Measurements from ENCODE around the gene APOL3. TPM values are rescaled to one million over a fixed set of nuclear protein-coding genes. Genes with fewer than 3 reads are reported as not detected.

APOL3 gene
- total and polyA plus RNA-seq, 2 of the 13 experiments (the other 11 are each of a cell fraction or from before 2014, with no cell fraction given) = 3.8 to 5.4 TPM

- ATAC-seq = peak; percentile 78
- H3K27me3 ChIP-seq (ENCODE audit: control insufficient read depth in 1 of 2, insufficient read depth in 2 of 2, low read length in 2 of 2) = no peaks in the 10 kb centered on the region
- no peak overlapping the region for H3K9ac ChIP-seq (ENCODE audit: insufficient read depth, low read depth, low read length)
- no peaks in the 10 kb centered on the region for H3K79me2 ChIP-seq (ENCODE audit: insufficient read depth, low read length)
- no peaks in the 10 kb centered on the region for H4K20me1 ChIP-seq (ENCODE audit: insufficient read depth, low read length)
- peak; percentile 97 for FAIRE-seq
- WGBS (ENCODE audit: low lambda C conversion rate) = 62% methylated on average over 3 of the region's 5 CpGs
- ChIA-PET CTCF (ENCODE audit: low intra/inter-chr PET ratio, low total read pairs) (interaction anchor here (1.4 to 3.1 kb wide), 3 partner anchors 27 to 91 kb away, joined by 4 to 22 read pairs (median 14); partner anchors contain the start of gene APOL2), POLR2A (no interaction called here)
- no peak overlapping the region for H3K27ac ChIP-seq (ENCODE audit: extremely low read length, insufficient read depth, low read length)
- H3K9me3 ChIP-seq (ENCODE audit: low read length) = no peaks in the 10 kb centered on the region
- H3K4me3 ChIP-seq (replicated peaks in 1 of 3; ENCODE audit: insufficient read depth in 1 of 3, low read depth in 2 of 3, low read length in 3 of 3) = no peak overlapping the region
- no peak overlapping the region for H3K4me2 ChIP-seq (ENCODE audit: low read depth, low read length)
- no peaks in the 10 kb centered on the region for H3K36me3 ChIP-seq (replicated peaks in 1 of 2; ENCODE audit: control insufficient read depth in 1 of 2, insufficient read depth in 2 of 2, low read length in 2 of 2)
- peak; percentile 40 for DNase-seq (ENCODE audit: low spot score)
- intact Hi-C loops (cut with micrococcal nuclease; ENCODE audit: unreplicated experiment) = loop anchor here (2.0 kb wide), 1 partner anchor 92 kb away; no protein-coding TSS in a partner anchor
- no peak overlapping the region for H2AFZ ChIP-seq (ENCODE audit: low read length)
- in situ Hi-C loops (cut with HindIII; ENCODE audit: extremely low pct_ligation_motif_present, low pct_unique_long_range_greater_than_20kb) = loop anchor here (5.0 kb wide), 1 partner anchor 92 kb away; no protein-coding TSS in a partner anchor
- BruUV-seq (replicated peaks) = no TSS peak
- peaks cover 30% of the 10 kb centered on the region for H3K4me1 ChIP-seq (ENCODE audit: insufficient read depth, low read length)
- TF ChIP-seq, protein P1, sequence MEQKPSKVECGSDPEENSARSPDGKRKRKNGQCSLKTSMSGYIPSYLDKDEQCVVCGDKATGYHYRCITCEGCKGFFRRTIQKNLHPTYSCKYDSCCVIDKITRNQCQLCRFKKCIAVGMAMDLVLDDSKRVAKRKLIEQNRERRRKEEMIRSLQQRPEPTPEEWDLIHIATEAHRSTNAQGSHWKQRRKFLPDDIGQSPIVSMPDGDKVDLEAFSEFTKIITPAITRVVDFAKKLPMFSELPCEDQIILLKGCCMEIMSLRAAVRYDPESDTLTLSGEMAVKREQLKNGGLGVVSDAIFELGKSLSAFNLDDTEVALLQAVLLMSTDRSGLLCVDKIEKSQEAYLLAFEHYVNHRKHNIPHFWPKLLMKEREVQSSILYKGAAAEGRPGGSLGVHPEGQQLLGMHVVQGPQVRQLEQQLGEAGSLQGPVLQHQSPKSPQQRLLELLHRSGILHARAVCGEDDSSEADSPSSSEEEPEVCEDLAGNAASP (CRISPR knock-in tag; IDR thresholded peaks at IDR 0.05; ENCODE audit: borderline replicate concordance) = peak; percentile 72; the same call in 1 of the 2 replicates
- TF ChIP-seq, protein P2, sequence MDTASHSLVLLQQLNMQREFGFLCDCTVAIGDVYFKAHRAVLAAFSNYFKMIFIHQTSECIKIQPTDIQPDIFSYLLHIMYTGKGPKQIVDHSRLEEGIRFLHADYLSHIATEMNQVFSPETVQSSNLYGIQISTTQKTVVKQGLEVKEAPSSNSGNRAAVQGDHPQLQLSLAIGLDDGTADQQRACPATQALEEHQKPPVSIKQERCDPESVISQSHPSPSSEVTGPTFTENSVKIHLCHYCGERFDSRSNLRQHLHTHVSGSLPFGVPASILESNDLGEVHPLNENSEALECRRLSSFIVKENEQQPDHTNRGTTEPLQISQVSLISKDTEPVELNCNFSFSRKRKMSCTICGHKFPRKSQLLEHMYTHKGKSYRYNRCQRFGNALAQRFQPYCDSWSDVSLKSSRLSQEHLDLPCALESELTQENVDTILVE (CRISPR knock-in tag; IDR thresholded peaks at IDR 0.05) = 0 out of 2 replicates have a peak, but pooled peaks have one; percentile 38
- TF ChIP-seq, protein P3, sequence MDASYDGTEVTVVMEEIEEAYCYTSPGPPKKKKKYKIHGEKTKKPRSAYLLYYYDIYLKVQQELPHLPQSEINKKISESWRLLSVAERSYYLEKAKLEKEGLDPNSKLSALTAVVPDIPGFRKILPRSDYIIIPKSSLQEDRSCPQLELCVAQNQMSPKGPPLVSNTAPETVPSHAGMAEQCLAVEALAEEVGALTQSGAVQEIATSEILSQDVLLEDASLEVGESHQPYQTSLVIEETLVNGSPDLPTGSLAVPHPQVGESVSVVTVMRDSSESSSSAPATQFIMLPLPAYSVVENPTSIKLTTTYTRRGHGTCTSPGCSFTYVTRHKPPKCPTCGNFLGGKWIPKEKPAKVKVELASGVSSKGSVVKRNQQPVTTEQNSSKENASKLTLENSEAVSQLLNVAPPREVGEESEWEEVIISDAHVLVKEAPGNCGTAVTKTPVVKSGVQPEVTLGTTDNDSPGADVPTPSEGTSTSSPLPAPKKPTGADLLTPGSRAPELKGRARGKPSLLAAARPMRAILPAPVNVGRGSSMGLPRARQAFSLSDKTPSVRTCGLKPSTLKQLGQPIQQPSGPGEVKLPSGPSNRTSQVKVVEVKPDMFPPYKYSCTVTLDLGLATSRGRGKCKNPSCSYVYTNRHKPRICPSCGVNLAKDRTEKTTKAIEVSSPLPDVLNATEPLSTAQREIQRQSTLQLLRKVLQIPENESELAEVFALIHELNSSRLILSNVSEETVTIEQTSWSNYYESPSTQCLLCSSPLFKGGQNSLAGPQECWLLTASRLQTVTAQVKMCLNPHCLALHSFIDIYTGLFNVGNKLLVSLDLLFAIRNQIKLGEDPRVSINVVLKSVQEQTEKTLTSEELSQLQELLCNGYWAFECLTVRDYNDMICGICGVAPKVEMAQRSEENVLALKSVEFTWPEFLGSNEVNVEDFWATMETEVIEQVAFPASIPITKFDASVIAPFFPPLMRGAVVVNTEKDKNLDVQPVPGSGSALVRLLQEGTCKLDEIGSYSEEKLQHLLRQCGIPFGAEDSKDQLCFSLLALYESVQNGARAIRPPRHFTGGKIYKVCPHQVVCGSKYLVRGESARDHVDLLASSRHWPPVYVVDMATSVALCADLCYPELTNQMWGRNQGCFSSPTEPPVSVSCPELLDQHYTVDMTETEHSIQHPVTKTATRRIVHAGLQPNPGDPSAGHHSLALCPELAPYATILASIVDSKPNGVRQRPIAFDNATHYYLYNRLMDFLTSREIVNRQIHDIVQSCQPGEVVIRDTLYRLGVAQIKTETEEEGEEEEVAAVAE (CRISPR knock-in tag; IDR thresholded peaks at IDR 0.05; ENCODE audit: borderline replicate concordance) = 0 out of 2 replicates have a peak, but pooled peaks have one; percentile 29
- TF ChIP-seq ERF (CRISPR knock-in tag; IDR thresholded peaks at IDR 0.05) = 0 out of 2 replicates have a peak, but pooled peaks have one; percentile 31
- peak; percentile 93 for TF ChIP-seq STAG1 (CRISPR knock-in tag; IDR thresholded peaks at IDR 0.05)
- no peak for TF ChIP-seq E2F1 (CRISPR knock-in tag; IDR thresholded peaks at IDR 0.05)
- no peak for TF ChIP-seq ZSCAN21 (CRISPR knock-in tag; IDR thresholded peaks at IDR 0.05; ENCODE audit: borderline replicate concordance)
- TF ChIP-seq RAD21 (CRISPR knock-in tag; IDR thresholded peaks at IDR 0.05) = peak; percentile 70
- peak; percentile 72 for TF ChIP-seq RXRB (CRISPR knock-in tag; IDR thresholded peaks at IDR 0.05; ENCODE audit: borderline replicate concordance)
- peak; percentile 82 for TF ChIP-seq SMC3 (IDR thresholded peaks at IDR 0.05; ENCODE audit: low read length)
- peak; percentile 31; the same call in 1 of the 2 replicates for TF ChIP-seq RXRA (CRISPR knock-in tag; IDR thresholded peaks at IDR 0.05)
- TF ChIP-seq ZNF264 (CRISPR knock-in tag; IDR thresholded peaks at IDR 0.05) = no peak
- TF ChIP-seq IKZF1 (IDR thresholded peaks at IDR 0.05) = no peak
- TF ChIP-seq, protein P4, sequence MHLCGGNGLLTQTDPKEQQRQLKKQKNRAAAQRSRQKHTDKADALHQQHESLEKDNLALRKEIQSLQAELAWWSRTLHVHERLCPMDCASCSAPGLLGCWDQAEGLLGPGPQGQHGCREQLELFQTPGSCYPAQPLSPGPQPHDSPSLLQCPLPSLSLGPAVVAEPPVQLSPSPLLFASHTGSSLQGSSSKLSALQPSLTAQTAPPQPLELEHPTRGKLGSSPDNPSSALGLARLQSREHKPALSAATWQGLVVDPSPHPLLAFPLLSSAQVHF (CRISPR knock-in tag; IDR thresholded peaks at IDR 0.05) = no peak
Observed at GRCh38 chr22:36194971-36195370, 34.4 kb upstream of the APOL3 start.

Measured in HepG2 (cell line).